Ureter (tissue), 1 donor: Measurements from ENCODE around the gene PTPMT1. TPM values are rescaled to one million over a fixed set of nuclear protein-coding genes. Genes with fewer than 3 reads are reported as not detected.

ENCODE experiments used
- DNase-seq: peaks from one replicate; pipeline ENCODE4 v3.0.0-alpha.2; 2020; ENCODE audit warnings: low spot score
- total RNA-seq: library from RNA; stranded (reverse); gene quantifications from one replicate; pipeline ENCODE4 v1.2.4, GENCODE V29; 2023
- donor health status: DM: yes; HTN: yes; CAD: no.

The PTPMT1 gene
- total RNA-seq, 1 donor from 2014 or later, result 26.8 TPM

DNA sequence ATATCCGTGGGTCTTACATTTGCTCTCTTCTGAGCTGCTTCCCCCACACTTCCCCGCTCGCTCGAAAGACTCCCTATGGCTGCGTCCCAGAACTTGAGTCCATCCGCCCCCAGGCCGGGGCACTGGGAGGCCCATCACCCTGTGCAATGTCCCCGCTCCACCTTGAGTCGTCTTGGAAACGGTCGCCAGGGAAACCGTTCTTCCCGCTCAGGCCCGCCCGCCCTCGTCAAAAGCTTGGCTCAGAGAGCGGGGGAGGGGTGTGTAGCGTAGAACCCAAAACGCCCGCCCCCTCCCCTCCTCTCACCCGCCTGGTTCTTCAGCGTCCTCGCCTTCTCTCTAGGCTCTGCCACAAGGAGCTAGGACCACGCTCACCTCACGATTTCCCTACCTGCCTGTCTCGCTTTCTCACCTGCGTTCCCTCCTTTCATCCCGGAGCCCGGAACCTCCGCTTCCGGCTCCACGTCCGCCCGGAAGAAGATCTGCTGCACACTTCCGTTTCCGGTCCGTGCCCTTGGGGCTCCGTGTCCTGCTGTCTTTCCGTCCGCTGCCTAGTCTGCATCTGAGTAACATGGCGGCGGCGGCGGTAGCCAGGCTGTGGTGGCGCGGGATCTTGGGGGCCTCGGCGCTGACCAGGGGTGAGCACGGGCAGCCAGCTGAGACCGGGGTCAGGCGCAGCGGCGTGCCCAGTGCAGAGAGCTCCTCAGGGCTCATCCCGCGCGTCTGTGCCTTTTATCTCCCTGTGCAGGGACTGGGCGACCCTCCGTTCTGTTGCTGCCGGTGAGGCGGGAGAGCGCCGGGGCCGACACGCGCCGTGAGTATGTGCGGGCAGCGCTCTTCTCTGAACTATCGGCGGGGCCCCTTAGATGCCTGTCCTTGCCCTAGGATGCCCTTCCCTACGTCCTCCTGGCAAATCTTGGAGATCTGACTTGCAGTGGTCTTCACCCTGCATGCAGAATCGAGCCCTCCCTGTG lies 13.4 kb downstream of the PTPMT1 start, which contains the start of the genes KBTBD4 and NDUFS3:
Gene KBTBD4 (minus strand): TSS at position 447 of the 971 bp plus-strand sequence. CDS start 19 bp downstream, at position 428.
Gene NDUFS3 (plus strand): TSS at position 551 of the 971 bp plus-strand sequence. CDS start 18 bp downstream, at position 569.
- DNase-seq, result peak; percentile 92

DNA sequence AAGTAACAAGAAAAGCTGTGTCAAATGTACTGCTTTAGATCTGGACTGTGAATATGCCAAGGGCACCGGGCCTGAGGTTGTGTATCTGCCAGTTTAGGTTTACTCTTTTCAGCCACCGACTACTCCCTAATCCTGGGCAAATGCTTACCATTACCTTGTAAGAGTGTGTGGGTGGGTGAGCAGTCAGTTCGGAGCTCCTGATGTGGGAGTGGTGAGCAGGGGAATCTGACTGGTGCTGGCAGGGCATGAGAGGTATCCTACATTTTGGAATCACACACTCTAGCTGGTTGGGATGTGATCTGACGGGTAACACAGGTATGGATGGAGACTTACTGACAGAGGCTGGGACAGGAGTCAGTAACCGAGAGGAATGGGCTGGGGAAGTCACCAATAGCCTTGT lies 18.4 kb downstream of the PTPMT1 start:
- DNase-seq, result no peak

DNA sequence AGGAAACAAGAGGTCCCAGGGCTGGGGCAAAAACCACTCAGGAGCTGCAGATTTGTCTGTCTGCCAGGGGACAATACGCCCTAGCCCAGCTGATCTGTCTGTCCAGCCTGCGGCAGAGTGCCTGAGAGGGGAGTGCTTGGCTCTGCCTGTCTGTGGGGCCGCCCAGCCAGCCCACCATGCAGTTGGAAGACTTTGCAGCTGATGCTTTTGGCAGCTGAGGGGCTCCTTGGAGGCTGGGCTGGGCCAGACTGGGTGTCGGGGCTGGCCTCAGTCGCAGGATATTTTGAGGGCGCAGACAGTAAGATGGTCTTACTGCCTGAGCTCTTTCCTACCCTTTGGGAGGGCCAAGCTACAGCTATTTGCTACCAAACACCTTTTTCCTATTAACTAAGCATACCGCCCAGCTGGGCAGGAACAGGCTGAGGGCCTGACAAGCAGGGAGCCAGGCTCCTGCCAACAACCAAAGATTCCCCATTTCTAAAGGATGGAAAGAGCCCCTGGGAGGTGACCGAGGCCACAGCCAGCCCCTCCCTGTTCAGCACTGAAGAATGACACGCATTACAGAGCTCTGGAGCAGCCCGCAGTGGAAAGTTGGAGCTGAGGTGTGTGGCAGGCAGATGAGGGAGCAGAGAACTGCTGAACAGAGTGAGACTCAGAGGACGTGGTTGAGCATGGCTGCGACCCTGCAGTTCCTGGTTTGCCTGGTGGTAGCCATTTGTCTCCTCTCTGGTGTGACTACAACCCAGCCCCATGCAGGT lies 20.9 kb downstream of the PTPMT1 start, which contains the start of gene FAM180B:
Gene FAM180B (plus strand): TSS at position 581 of the 758 bp plus-strand sequence. CDS start 91 bp downstream, at position 672.
- DNase-seq, result no peak

DNA sequence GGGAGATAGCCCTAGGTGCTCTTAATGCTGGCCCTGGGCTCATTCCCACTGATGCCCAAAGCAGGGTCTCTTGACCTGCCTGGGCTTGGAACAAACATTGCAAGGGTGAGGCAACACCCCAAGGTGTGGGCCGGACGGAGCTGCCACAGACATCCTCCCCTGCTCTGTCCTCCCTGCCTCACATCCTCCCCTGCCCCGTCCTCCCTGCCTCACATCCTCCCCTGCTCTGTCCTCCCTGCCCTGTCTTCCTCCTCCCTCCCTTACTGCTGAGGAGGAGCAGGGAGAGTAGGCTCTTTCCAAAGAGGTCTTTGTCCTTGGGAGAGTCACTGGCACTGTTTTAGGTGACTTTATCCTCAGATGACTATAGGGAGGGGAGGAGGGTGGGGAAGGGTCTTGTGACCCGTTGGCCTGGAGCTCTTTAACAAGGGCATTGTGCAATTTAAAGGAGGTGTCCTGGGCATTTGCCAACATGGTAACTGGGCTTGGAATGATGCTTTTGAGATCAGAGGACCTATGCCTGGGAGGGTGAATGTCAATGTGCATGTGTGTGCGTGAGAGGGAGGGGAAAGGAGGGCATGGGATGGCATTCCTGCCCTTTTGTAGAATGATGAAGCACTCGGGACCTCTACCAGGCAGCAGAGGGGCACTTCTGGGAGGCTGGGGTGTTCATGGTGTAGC lies 21.8 kb downstream of the PTPMT1 start:
- DNase-seq, result no peak

DNA sequence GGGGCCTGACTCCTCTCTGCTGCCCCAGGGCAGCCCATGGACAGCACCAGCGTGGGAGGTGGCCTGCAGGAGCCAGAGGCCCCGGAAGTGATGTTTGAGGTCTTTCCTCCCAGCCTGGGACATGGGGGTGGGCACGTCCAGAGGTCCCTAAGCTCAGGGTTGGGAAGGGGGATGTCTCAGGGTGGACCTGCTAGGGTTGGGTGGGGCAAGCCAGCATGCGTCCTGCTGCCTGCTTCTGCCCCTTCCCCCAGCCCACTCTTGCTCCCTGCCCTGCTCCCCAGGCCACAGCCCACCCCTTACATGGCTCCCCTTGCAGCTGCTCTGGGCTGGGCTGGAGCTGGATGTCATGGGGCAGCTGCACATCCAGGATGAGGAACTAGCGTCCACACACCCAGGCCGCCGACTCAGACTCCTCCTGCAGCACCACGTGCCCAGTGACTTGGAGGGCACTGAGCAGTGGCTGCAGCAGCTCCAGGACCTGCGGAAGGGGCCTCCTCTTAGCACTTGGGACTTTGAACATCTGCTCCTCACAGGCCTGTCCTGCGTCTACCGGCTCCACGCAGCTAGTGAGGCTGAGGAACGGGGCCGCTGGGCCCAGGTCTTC lies 22.4 kb downstream of the PTPMT1 start:
- no peak for DNase-seq

DNA sequence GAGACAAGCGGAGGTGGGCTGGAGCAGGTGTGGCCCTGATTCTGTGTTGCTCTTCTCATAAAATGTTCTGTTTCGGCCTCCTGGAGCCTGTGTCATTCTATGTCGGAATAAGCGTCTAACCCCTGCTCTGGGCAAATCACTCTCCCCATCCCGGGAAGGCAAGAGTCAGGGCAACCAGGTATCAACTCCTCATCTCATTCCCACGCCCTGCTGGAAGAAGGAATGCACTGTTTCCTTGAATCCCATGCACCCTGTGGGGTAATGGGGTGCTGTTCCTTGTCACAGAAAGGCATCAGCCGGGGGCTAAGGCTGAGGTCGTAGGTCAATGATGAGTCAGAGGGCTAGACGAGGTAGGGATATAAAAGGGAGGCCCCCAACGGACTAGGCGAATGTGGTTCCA lies 23.7 kb downstream of the PTPMT1 start:
- DNase-seq, result no peak

DNA sequence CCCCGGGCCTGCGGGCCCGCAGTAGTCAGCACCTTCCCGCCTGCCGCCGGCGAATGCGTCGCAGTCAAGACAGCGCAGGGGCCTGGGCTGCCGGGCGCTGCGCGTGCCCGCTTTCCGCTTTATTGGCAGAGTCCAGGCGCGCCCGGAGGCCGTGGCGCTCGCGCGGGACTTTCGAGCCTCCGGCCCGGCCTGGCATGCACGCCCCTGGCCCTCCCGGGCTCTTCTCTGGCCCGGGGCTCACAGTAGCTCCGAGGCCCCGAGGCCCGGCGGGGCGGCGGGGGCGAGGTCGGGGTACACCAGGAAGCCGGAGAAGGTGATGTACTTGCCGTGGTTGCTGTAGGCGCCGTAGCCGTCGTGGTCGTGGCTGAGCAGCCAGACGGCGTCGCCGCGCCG lies 24.2 kb downstream of the PTPMT1 start:
- no peak for DNase-seq

DNA sequence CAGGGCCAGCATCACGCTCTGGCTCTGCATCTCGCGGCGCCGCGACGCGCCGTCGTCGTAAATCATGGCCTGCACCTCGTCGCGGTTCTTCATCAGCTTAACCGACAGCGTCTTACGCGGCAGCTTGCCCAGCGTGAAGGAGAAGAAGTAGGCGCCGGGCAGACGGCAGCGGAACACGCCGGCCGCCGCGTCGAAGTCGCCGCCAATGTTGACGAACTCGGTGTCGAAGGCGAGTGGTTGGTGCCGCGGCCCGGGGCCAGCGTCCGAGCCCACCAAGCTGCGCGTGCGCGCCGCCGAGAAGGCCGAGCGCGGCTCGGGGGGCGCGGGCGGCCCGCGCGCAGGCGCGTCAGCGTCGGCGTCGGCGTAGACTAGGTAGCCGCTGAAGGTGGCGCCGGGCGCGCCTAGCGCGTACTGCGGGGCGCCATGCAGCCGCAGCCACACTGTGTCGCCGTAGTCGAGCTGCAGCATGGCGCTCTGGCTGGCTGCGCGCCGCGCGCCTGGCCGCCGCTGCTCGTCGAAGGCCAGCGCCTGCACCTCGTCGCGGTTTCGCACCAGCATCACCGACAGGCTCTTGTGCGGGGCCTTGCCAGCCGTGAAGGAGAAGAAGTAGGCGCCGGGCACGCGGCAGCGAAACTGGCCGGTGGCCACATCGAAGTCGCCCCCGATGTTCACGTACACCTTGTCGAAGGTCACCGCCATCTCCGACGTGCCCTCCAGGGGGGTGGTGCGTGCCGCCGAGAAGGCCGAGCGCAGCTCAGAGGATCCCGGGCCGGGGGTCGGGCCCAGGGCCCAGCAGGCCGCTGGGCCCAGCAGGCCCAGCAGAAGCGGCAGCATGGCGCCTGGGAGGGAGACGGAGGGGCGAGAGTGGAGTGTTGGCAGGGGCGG lies 24.8 kb downstream of the PTPMT1 start:
- no peak for DNase-seq

DNA sequence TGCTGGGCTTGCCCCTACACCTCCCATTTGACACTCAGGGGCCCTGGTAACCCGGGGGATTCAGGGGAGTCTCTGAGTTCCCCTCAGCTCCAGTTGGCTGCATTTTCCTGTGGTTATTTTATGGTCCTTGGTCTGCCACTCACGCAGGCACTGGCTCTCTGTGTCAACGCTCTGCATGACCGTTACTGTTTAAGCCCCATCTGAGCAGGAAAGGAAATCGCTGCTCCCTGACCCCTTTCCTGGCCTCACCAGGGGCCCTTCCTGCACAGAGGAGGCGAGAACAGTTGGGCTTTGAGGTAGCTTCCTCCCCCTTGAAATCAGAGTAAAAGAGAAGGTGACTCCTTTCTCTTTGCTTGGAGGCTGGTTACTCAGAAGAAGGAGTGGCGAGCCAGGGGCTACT lies 26.4 kb downstream of the PTPMT1 start:
- no peak for DNase-seq

DNA sequence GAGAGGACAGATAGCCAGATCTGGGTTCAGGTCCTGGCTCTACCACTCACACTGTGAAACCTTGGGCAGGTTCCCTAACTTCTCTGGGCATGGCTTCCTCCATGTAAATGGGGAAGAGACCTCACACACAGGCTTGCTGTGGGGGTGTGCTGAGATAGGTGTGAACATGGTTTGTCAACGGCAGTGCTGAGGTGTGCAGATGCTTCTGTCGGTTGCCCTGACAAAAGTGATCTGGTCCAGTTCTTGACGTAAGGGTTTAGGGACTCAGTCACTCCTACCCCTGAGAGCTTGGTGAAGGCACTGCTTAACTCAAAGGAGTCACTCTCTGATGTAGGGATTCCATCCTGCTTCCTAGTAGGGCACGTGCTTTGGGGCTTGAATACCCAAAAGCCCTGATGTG lies 26.9 kb downstream of the PTPMT1 start:
- no peak for DNase-seq

DNA sequence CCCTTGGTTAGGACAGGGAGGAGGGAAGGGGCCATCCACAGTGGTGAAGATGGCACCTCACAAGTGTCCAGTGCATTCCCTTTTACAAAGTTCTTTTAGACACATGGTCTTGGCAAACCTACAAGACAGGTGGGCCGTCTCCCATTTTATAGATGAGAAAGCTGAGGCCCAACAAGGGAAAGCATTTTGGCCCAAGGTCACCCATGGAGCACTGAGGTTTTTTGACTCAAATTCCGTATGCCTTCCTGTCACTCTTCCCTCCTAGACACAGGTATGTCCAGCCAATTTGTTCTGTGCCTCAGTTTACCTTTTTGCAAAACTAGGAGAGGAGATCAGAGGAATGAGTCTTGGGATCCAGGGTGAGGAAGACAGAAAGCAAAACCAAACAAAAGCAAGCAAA lies 27.6 kb downstream of the PTPMT1 start:
- no peak for DNase-seq

DNA sequence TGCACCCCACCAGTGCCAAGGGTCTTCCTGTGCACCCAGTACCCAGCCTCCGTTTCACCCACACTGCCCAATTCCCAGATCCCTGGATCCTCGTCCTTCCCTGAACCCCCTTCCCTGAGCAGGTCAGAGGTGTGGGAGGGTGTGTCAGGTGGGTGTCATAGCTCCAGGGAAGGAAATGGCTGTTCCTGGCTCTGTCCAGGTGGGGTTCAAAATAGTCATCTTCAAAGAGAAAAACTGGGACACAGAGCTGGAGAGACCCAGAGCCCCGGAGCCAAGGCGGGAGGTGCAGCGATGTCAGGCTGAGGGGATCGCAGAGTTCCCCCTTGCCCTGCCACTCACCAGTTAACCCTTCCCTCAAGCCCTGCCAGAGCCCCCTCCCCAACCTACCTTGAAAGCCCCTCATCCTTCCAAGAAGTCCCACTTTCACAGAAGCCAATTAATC lies 28.1 kb downstream of the PTPMT1 start:
- no peak for DNase-seq

DNA sequence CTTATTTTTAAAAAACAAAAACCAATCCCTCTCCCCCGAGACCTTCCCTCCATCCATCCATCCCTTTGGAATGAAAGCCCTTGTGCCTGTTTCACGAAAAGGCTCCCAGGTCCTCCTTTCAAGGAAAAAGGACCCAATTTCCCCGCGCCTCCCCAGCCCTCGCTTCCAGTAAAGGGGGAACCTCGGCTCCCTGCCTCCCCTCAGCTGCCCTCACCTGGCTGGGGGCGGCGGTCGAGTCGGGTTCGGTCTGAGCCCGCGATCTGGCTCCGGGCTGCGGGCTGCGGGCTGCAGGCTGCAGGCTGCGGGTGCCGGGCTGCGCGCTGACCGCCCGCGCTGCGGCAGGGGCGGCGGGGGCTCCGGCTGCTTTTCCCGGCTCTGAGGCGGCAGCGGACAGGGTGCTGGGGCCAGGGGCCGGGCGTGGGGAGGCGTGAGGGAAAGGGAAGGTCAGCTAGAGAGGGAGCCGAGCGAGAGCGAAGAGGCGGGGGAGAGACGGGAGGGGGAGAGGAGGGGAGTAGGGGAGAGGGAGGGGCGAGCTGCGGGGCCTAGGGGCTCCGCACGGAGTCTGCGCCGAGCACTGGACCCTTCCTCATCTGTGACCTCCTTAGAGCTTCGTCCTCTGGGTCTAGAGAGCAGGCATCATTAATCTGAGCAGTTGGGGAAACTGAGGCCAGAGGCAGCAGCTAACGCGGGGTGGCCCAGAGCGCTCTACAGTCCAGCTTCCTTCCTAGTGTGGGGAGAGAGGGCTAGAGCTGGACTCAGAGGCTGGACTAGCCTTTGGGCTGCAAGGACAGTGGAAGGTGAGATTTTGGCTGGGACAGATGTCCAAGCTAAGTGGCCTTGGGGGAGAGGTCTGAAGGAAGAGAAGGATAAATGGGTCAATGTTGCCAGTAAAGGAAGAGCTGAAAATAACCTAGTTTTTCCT lies 28.8 kb downstream of the PTPMT1 start, which contains the start of gene C1QTNF4:
Gene C1QTNF4 (minus strand): TSS at position 478 of the 922 bp plus-strand sequence. CDS start 3,601 bp downstream, outside the sequence.
- no peak for DNase-seq

DNA sequence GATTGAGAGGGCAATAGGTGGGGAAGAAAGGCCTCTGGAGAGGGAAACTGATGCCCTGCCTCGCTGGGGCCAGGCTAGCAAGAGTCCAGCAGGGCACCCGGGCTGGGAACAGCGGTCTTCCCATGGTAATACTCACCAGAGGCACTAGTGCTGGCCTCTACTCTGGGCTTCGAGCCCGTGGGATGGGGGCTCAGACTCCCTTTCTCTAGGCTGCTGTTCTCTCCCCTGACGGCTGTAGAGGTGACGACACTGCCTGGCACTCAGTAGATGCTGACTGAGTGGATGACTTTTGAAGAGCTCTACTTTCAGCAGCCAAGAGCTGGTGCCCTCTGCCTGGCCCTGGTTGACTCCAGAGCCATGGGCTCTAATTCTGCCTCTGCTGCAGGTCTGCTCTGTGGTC lies 29.6 kb downstream of the PTPMT1 start:
- DNase-seq, result no peak

DNA sequence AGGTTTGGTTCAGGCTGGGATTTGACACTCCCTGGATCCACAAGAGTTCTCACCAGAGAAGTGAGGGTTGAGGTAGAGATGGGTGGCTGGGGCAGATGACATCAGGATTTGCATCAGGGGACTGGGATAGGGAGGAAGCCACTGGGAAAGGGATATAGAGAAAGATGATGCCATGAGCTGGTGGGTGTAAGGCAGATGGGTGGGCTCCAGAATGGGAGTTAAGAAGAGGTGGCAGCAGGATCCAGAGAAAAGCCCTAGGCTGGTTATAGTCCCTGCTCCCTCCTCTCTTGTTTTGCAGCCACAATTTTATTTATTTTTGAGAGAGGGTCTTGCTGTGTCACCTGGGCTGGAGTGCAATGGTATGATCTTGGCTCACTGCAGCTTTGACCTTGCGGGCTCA lies 30.6 kb downstream of the PTPMT1 start:
- DNase-seq, result no peak

DNA sequence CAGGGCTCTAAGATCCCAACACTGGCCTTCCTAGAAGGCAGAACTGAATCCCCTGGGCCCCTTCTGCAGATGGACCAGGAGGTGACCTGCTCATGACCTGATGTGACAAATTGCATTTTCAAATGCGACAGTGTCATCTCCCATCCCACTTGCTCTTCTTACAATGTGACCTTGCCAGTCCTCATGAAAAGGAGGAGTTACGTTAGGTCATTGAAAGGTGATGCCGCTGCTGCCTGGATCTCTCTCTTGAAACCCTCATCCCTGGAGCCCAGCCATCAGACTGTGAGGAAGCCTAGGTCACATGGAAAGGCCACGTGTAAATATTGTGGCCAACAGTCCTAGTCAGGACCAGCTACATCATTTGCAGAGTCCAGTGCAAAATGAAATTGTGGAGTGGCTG lies 34.5 kb downstream of the PTPMT1 start:
- no peak for DNase-seq

DNA sequence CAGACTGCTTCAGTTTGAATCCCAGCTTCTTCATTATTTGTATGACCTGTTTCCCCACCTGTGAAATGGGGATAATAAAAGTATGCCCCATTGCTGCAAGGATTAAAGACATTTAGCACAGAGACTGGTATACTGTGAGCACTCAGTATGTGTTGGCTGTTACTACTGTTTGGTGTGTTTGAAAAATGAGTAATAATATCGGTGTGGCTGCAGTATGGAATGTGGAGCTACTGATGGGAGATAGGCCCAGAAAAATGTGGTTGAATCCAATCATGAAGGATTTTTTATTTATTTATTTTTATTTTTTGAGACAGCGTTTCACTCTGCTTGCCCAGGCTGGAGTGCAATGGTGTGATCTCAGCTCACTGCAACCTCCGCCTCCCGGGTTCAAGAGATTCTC lies 37.9 kb downstream of the PTPMT1 start:
- DNase-seq, result no peak

DNA sequence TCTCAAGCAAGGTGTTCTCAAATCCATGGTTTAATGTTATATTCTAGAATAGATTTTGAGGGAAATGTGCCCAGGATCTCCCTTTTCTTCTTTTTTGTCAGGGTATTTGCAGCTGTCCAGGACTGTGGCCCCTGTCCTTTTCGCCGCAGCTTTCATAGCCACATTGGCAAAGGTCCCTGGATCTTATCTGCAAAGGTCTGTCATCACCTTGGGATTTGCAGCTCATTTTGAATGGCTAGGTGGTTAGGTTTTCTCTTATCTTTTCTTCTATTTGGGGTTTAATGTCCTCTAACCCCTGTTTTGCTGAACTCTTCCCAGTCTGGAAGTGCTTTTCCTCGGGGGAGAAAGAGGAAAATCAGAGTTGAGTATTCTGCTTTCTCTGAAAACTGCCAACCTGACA lies 40.5 kb downstream of the PTPMT1 start:
- DNase-seq, result no peak

DNA sequence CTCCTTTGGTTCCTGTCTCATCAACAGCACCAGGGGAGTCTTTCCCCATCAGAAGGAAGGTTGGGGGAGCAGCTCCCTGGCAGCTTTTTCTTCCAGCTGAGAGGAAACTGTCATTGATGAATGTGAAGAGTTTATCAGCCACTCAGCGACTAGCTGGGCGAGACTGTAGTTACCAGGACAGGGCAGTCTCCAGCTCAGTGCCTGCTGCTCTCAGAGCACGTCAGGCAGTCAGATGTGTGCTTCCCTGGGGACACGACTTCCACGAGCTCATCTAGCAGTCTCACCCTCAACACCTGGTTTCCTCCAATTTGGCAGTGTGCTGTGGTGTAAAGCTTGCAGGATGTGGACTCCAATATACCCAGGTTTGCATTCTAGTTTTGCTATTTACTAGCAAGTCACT lies 41.3 kb downstream of the PTPMT1 start:
- no peak for DNase-seq
